LHCN-M2 (cell line): ENCODE data around the gene CHD6. TPM values are rescaled to one million over a fixed set of nuclear protein-coding genes. Genes with fewer than 3 reads are reported as not detected.
"Not testable (repeated sequence)": the region's sequence is repeated elsewhere in the genome, so short reads cannot be mapped to it uniquely, and the experiment has no call there.

ENCODE experiments used
- DNase-seq: peaks from one replicate; pipeline ENCODE4 v3.0.0-alpha.2; 2012; ENCODE audit warnings: low read depth
- total RNA-seq: library from RNA; depleted of rRNA; stranded (reverse); fragments of >200 nt; gene quantifications from 2 replicates; pipeline ENCODE4 v1.2.3, GENCODE V29; 2014

Gene CHD6
- total RNA-seq, 1 experiment from 2014 or later: 20.2 TPM

DNA sequence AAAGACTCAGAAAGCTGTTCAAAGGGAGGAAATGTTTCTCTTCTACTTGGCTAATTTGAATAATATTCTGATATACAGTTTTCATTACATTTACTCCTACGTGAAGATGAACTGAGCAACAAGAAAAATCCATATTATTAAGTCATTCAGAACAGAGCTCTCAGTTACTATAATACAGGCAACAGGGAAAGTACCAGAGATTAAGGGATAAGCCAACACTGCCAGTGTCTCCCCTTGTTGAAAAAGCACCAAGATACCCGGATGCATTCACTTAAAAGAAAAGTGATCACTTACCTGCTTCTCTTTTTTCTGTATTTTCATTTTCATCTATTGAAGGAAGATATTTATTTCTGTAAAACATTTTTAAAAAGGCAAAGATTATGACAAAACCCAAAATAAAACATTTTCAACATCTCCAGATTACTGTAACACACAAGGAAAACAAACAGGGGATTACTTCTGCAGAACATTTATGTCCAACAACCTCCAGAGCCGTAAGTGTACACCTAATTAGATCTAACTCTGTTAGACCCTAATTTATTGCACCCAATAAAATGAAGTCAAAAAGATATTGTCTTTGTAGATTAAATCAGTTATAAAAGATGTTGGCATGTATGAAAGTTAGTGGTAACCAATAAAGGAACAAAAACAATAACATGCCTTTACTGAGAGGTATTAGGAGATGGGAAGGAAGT is 67.0 kb downstream of the CHD6 start:
- DNase-seq: no peak

DNA sequence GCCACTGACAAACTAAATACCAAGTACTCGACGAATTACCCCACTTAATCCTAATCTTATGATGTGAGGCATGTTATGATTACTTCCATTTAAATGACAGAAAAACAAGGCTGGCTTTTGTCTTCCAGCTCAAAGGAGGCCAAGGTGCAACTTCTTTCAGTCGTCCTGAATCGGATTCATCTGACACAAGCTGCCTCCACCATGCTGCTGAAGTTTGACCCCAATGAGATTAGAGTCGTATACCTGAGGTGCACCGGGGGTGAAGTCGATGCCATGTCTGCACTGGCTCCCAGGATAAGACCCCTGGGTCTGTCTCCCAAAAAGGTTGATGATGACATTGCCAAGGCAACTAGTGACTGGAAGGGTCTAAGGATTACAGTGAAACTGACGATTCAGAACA is 71.0 kb downstream of the CHD6 start:
- no peak for DNase-seq

DNA sequence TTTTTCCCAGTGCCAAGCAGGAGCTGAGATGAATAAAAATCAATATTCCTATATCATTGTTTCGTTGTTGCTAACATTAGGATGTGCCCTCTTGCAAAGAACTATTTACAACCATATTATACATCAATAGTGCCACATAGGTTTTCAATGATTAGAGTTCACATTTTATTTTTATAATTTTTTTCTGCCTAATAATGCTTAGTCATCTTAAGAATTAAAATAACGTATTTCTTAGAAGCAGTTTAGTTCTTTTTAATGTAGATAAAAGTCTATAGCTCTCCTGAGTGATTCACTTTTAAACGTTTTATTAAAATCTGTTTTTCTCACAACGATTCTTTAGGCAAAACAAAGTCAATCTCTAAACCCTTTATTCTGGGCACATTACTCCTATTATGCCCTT is 71.6 kb downstream of the CHD6 start:
- no peak for DNase-seq

DNA sequence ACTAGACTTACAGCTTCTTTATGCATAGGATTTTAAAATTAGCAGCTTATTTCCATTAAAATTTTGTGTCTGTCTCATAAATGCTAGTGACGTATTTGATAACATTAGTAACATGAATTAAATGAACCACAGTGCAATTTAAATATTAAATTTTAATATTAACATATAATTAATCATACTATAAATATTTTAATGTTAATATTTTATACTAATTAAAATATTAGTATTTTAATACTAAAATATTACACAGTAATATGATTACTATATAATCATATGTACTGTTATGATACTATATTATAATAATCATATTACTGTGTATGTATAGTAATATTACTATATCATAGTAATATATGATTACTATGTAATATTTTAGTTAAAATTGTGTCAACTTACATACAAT is 73.7 kb downstream of the CHD6 start:
- no peak for DNase-seq

DNA sequence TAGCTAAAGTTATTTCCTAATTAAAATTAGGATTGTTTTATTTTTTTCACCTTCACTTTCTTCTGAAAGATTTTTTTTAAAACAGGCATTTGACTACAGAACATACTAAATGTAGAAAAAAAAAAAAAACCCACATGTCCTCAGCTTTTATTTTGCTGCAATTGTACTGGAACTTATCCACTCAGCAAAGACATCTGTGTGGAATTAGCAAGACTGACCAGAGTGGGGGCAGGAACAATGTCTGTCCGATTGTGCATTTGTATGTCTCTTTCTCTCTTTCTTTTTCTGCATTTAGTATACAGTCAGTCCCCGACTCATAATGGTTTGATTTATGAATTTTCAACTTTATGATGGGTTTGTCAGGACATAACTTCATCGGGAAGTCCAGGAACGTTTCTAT is 77.3 kb downstream of the CHD6 start:
- no peak for DNase-seq

GRCh38 chr20:41540459-41540858 is 77.7 kb downstream of the CHD6 start:
- DNase-seq: no peak

DNA sequence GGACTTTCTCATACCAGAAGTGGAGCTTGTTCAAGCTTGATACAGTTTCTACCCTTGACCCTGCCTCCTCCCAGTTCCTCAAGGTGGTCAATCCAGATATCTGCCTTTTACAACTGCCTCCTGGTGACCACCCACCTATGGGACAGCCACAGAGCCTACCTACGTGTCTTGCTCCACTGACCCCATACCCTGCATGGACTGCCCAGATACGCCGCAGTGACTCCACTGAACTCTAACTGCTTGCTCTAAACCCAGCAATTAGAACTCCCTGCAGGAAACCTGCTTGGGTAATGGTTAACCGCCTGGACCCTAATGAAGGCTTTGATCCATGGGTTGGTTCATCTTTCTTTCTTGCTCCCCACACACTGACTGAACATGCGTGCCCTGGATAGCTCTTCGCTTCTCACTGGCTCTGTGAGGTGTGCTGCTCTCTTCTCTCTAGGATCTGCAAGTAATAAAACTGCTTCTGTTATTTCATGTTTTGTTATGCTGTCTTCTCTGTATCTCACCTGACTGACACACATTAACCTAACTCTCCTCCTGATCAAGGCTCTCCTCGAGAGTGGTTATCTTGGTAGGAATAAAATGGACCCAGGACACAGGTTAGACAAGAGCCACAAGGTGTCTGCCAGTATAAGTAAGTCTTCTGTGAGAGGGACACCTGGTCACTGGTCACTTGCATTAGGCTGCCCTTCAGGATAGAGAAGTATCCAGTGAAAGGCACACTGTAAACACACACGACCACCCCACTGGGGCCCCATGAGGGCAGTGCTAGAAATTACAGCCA is 79.2 kb downstream of the CHD6 start:
- DNase-seq: no peak

- DNase-seq: no peak
Measured at GRCh38 chr20:41537865-41538264, 80.3 kb downstream of the CHD6 start.

DNA sequence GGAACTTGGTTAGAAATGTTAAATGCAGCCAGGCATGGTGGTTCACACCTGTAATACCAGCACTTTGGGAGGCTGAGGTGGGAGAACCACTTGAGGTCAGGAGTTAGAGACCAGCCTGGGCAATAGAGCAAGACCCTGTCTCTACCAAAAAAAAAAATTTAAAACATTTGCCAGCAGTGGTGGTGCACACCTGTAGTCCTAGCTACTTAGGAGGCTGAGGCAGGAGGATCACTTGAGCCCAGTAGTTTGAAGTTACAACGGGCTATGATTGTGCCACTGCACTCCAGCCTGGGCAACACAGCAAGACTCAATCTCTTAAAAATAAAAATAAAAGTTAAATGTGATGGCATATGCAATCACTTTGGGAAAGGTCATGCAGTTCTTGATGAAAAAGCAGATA is 82.6 kb downstream of the CHD6 start:
- DNase-seq: not testable (repeated sequence)

- DNase-seq: peak; percentile 11
Measured at GRCh38 chr20:41534842-41535241, 83.3 kb downstream of the CHD6 start.

GRCh38 chr20:41534170-41534569 is 84.0 kb downstream of the CHD6 start:
- no peak for DNase-seq

DNA sequence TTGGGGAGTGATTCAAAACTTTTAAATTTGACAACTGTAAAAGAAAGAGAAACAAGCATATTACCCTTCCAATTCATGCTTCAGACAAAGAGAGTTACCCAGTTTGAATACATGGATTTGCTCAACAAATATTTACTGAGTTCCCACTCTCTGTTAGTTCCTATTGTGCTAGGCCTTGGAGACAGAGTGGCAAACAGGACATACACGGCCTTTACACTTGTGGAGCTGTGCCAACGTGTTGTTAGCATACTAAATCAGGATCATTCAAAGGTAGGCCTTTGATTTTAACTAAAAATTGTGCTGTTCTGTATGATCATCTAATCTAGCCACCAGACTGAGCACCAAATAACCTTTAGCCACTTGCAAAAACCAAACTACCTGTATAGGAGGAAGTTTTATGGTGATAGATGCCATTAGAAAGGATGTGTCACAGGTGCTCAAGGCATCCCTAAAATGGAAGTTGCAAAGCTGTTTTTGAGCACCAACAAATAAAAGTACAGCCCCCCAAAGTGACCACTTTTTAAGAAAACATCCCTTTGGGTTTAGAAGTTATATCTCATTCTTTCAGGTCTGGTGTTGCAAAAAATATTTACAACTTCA is 84.5 kb downstream of the CHD6 start:
- DNase-seq: no peak

GRCh38 chr20:41532935-41533334 is 85.2 kb downstream of the CHD6 start:
- no peak for DNase-seq

- DNase-seq: no peak
Measured at GRCh38 chr20:41531518-41532275, 86.5 kb downstream of the CHD6 start.

DNA sequence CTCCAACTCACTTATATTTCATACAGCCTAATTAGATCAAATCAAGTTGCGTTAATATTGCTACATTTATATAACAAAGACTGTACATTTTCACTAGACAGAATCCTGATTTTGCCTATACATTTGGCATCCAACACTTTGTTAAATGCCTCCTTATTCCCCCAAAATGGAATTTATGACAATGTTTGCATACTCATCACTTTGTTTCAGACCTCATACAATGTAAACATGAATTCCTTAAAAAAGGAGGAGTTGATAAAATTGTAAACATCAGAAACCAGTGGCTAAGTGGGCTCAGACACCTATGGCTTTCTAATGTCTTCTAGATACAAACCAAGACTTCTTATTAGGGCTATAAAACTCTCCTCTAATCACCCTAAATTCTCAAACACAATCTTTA is 87.3 kb downstream of the CHD6 start:
- DNase-seq: no peak

DNA sequence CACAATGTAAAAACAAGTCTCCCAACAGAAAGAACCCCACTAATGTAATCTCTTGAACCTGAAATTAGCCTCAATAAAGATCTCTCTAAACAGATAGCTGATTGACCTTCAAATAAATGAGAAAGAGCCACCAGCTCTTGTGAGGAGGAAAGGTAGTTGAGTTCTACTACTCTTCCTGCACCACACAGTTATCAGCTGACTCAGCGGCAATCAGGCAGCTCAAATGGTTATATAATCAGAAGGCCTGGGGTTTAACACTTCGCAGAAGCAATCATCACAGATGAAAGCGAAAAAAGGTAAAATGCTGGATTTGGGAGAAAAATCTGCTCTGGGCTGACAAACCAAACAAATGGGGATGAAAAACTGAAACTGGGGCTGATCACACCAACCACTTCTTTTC is 91.8 kb downstream of the CHD6 start:
- DNase-seq: no peak

GRCh38 chr20:41524980-41525613 is 93.1 kb downstream of the CHD6 start:
- peak; percentile 11 for DNase-seq

DNA sequence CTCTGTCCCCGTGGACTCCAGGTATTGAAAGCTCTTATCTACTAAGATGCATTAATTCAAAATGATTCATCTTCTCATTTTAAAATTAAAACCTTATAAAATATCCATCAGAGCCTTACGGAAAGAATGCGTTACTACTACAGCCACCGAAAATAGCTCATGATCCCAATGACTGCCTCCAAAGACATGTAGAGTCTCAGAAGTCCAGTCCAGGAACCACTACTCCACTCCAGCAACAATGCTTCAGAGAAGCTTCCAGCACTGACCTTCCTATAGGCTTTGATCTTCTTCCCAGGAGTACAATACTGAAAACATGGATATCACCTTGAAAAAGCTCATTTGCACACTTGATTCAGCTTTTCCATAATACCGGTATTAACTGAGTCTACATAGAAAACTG is 94.3 kb downstream of the CHD6 start:
- no peak for DNase-seq

GRCh38 chr20:41513829-41514228 is 104.3 kb downstream of the CHD6 start:
- DNase-seq: no peak

GRCh38 chr20:41512624-41513023 is 105.6 kb downstream of the CHD6 start:
- no peak for DNase-seq

GRCh38 chr20:41510847-41511450 is 107.2 kb downstream of the CHD6 start:
- no peak for DNase-seq
